Measurements from ENCODE around the gene ANTXR2.

GRCh38 chr4:79958466-79959264, 114.4 kb downstream of the ANTXR2 start:
- no peak for TF ChIP-seq POLR2A (IDR thresholded peaks at IDR 0.05)
- TF ChIP-seq, protein P1, sequence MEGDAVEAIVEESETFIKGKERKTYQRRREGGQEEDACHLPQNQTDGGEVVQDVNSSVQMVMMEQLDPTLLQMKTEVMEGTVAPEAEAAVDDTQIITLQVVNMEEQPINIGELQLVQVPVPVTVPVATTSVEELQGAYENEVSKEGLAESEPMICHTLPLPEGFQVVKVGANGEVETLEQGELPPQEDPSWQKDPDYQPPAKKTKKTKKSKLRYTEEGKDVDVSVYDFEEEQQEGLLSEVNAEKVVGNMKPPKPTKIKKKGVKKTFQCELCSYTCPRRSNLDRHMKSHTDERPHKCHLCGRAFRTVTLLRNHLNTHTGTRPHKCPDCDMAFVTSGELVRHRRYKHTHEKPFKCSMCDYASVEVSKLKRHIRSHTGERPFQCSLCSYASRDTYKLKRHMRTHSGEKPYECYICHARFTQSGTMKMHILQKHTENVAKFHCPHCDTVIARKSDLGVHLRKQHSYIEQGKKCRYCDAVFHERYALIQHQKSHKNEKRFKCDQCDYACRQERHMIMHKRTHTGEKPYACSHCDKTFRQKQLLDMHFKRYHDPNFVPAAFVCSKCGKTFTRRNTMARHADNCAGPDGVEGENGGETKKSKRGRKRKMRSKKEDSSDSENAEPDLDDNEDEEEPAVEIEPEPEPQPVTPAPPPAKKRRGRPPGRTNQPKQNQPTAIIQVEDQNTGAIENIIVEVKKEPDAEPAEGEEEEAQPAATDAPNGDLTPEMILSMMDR (IDR thresholded peaks at IDR 0.05): no peak

Measured in Peyer's patch (tissue), 4 donors.